ENCODE results near the gene OGN.
A peak's percentile ranks its signal among the peaks of the same experiment; 100 is the strongest.

Gene OGN

DNA sequence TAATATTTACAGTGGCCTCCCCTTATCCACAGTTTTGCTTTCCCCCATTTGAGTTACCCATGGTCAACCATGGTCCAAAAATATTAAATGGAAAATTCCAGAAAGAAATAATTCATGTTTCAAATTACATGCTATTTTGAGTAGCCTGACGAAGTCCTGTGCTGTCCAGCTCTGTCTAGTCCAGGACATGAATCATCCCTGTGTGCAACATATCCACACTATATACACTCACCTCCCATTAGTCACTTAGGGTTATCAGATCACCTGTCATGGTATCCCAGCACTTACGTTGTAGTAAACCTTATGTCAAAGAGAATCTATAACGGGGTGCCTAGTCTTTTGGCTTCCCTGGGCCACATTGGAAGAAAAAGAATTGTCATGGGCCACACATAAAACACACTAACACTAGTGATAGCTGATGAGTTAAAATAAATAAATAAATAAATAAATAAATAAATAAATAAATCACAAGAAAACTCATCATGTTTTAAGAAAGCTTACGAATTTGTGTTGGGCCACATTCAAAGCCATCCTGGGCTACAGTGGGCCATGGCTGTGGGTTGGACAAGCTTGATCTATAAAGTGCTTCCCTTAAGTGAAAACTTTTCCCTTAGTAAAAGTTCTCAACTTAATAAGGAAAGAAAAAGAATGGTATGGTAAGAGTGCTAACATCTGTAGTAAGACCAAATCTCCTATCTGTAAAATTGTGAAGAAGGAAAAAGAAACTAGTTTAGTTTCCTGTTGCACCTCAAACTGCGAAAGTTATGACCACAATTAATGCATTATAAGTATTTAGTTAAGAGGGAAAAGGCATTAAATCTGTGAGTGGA is 35.8 kb upstream of the OGN start:
- no peak overlapping the region for H3K4me2 ChIP-seq (ENCODE audit: low read length)
- no peak overlapping the region for H3K4me3 ChIP-seq (ENCODE audit: low read length)
- no peaks in the 10 kb centered on the region for H3K9me3 ChIP-seq (ENCODE audit: insufficient read depth, low read length)
- H3K9ac ChIP-seq (ENCODE audit: low read length) = no peak overlapping the region
- 0 out of 2 replicates have a peak, but pooled peaks cover 5% of the 10 kb centered on the region for H3K4me1 ChIP-seq (ENCODE audit: low read length)
- H3K27ac ChIP-seq (ENCODE audit: low read length) = no peak overlapping the region
- no peaks in the 10 kb centered on the region for H3K36me3 ChIP-seq (replicated peaks; ENCODE audit: low read depth, low read length)
- H3K27me3 ChIP-seq (ENCODE audit: low read depth, low read length) = no peaks in the 10 kb centered on the region
- TF ChIP-seq EZH2phosphoT487 (IDR thresholded peaks at IDR 0.05; ENCODE audit: low read depth) = no peak
- TF ChIP-seq, protein P1, sequence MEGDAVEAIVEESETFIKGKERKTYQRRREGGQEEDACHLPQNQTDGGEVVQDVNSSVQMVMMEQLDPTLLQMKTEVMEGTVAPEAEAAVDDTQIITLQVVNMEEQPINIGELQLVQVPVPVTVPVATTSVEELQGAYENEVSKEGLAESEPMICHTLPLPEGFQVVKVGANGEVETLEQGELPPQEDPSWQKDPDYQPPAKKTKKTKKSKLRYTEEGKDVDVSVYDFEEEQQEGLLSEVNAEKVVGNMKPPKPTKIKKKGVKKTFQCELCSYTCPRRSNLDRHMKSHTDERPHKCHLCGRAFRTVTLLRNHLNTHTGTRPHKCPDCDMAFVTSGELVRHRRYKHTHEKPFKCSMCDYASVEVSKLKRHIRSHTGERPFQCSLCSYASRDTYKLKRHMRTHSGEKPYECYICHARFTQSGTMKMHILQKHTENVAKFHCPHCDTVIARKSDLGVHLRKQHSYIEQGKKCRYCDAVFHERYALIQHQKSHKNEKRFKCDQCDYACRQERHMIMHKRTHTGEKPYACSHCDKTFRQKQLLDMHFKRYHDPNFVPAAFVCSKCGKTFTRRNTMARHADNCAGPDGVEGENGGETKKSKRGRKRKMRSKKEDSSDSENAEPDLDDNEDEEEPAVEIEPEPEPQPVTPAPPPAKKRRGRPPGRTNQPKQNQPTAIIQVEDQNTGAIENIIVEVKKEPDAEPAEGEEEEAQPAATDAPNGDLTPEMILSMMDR (IDR thresholded peaks at IDR 0.05; ENCODE audit: low read depth, low read length) = no peak
- no peak overlapping the region for H2AFZ ChIP-seq (ENCODE audit: low read depth, low read length)
- peaks cover 7% of the 10 kb centered on the region; the same call in 1 of the 2 replicates for H4K20me1 ChIP-seq (ENCODE audit: insufficient read depth, low read length)
- H3K79me2 ChIP-seq (ENCODE audit: low read length) = no peaks in the 10 kb centered on the region

DNA sequence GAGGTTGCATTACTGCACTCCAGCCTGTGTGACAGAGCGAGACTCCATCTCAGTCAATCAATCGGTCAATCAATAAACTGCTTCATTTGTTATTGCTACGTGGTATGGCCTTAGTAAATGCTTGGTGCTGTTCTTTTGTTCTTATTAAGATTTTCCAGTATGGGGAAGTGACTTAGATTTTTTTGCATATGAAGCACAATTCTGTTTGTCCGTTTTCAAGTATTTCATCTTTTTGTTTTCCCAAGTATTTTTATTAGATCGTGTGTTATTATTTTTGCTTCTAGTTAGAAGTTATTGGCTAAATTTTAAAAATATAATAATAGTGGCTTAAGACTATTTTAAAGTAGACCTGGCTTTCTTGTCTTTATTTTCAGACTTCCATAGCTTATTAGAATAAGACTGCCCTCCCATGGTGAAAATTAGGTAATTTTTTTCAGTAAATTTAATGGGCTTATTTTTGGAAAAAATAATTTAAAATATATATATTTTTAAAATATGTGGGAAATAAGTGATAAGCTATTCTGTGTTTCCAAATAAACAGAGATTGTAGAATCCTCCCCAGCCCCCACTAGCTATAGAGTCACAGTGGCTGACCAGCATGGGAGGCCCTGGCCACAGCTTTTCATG is 34.6 kb upstream of the OGN start:
- Histone ChIP-seq H3K9me3 (ENCODE audit: insufficient read depth, low read length) (no peaks in the 10 kb centered on the region), H4K20me1 (ENCODE audit: insufficient read depth, low read length) (peaks cover 7% of the 10 kb centered on the region; the same call in 1 of the 2 replicates), H2AFZ (ENCODE audit: low read depth, low read length) (no peak overlapping the region), H3K9ac (ENCODE audit: low read length) (no peak overlapping the region), H3K36me3 (replicated peaks; ENCODE audit: low read depth, low read length) (no peaks in the 10 kb centered on the region), H3K4me1 (ENCODE audit: low read length) (0 out of 2 replicates have a peak, but pooled peaks cover 5% of the 10 kb centered on the region), H3K4me2 (ENCODE audit: low read length) (no peak overlapping the region), H3K79me2 (ENCODE audit: low read length) (no peaks in the 10 kb centered on the region), H3K27ac (ENCODE audit: low read length) (no peak overlapping the region), H3K4me3 (ENCODE audit: low read length) (no peak overlapping the region), H3K27me3 (ENCODE audit: low read depth, low read length) (no peaks in the 10 kb centered on the region)
- TF ChIP-seq, protein P1 (IDR thresholded peaks at IDR 0.05; ENCODE audit: low read depth, low read length) = peak; percentile 21
- no peak for TF ChIP-seq EZH2phosphoT487 (IDR thresholded peaks at IDR 0.05; ENCODE audit: low read depth)

DNA sequence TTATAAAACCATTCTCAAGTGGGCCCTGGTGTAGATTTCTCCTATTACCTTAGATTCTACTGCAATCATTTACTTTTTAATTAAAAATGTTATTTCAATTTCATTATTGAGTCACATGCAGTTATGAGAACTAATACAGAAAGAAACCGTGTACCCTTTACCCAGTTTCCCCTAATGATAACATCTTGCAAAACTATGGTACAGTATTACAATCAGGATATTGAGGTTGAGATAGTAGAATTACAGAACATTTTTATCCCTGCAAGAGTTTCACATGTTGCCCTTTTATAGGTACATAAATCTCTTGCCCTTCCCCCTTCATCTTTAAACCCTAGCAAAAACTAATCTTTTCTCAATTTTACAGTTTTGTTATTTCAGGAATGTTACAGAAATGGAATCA is 30.9 kb upstream of the OGN start:
- no peak overlapping the region for H3K9ac ChIP-seq (ENCODE audit: low read length)
- no peaks in the 10 kb centered on the region for H3K9me3 ChIP-seq (ENCODE audit: insufficient read depth, low read length)
- H3K27me3 ChIP-seq (ENCODE audit: low read depth, low read length) = no peaks in the 10 kb centered on the region
- no peaks in the 10 kb centered on the region for H3K4me1 ChIP-seq (ENCODE audit: low read length)
- no peak for TF ChIP-seq EZH2phosphoT487 (IDR thresholded peaks at IDR 0.05; ENCODE audit: low read depth)
- TF ChIP-seq, protein P1 (IDR thresholded peaks at IDR 0.05; ENCODE audit: low read depth, low read length) = no peak
- H3K4me3 ChIP-seq (ENCODE audit: low read length) = no peak overlapping the region
- no peaks in the 10 kb centered on the region for H3K36me3 ChIP-seq (replicated peaks; ENCODE audit: low read depth, low read length)
- no peak overlapping the region for H3K27ac ChIP-seq (ENCODE audit: low read length)
- H3K4me2 ChIP-seq (ENCODE audit: low read length) = no peak overlapping the region
- no peaks in the 10 kb centered on the region for H3K79me2 ChIP-seq (ENCODE audit: low read length)
- H4K20me1 ChIP-seq (ENCODE audit: insufficient read depth, low read length) = peaks cover 7% of the 10 kb centered on the region; the same call in 1 of the 2 replicates
- no peak overlapping the region for H2AFZ ChIP-seq (ENCODE audit: low read depth, low read length)

DNA sequence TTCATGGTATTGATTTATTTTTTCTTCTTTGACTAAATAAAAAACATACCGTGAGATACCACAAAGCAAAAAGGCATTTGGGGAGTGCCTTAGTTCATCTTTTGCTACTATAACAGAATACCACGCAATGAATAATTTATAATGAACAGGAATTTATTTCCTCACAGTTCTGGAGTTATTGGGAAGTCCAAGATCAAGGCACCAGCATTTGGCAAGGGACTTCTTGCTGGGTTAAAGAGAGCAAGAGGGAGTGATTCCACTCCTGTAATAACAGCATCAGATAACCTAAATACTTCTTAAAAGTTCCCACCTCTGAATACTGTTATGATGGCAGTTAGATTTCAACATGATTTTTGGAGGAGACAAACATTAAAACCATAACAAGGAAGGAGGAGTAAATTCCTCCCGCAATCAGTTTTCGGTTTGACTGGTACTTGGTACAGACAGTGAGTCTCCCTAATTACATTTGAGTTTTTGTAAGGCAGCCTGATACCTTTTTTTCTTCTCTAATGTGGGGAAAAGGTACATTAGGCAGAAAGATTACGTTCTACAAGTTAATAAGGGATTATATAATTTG is 28.7 kb upstream of the OGN start:
- H2AFZ ChIP-seq (ENCODE audit: low read depth, low read length) = no peak overlapping the region
- H3K36me3 ChIP-seq (replicated peaks; ENCODE audit: low read depth, low read length) = no peaks in the 10 kb centered on the region
- no peak overlapping the region for H3K4me2 ChIP-seq (ENCODE audit: low read length)
- no peaks in the 10 kb centered on the region for H3K4me1 ChIP-seq (ENCODE audit: low read length)
- H3K27ac ChIP-seq (ENCODE audit: low read length) = no peak overlapping the region
- H4K20me1 ChIP-seq (ENCODE audit: insufficient read depth, low read length) = peaks cover 7% of the 10 kb centered on the region; the same call in 1 of the 2 replicates
- no peaks in the 10 kb centered on the region for H3K79me2 ChIP-seq (ENCODE audit: low read length)
- no peak for TF ChIP-seq EZH2phosphoT487 (IDR thresholded peaks at IDR 0.05; ENCODE audit: low read depth)
- TF ChIP-seq, protein P1 (IDR thresholded peaks at IDR 0.05; ENCODE audit: low read depth, low read length) = no peak
- no peak overlapping the region for H3K9ac ChIP-seq (ENCODE audit: low read length)
- no peak overlapping the region for H3K4me3 ChIP-seq (ENCODE audit: low read length)
- H3K27me3 ChIP-seq (ENCODE audit: low read depth, low read length) = no peaks in the 10 kb centered on the region
- H3K9me3 ChIP-seq (ENCODE audit: insufficient read depth, low read length) = no peaks in the 10 kb centered on the region
